T-helper 1 cell (primary cell): Measurements from ENCODE around the gene PRAMEF2.
"Not testable (repeated sequence)": the region's sequence is repeated elsewhere in the genome, so short reads cannot be mapped to it uniquely, and the experiment has no call there.

Source experiments
- DNase-seq, 5 donors: peaks; one replicate each; pipeline ENCODE4 v3.0.0-alpha.2; 2012 to 2020
- total RNA-seq, 4 donors: gene quantifications; one replicate each; lab custom pipeline; 2026; lab: John Stamatoyannopoulos, UW

Gene PRAMEF2
- total RNA-seq: 0 reads per million in 4 donors

GRCh38 chr1:12856786-12857185 lies at the start of gene PRAMEF2:
TSS of gene PRAMEF2 (plus strand) at chr1:12857086. CDS start at chr1:12859010, 1,924 bp downstream.
- not testable (repeated sequence) for DNase-seq

DNA sequence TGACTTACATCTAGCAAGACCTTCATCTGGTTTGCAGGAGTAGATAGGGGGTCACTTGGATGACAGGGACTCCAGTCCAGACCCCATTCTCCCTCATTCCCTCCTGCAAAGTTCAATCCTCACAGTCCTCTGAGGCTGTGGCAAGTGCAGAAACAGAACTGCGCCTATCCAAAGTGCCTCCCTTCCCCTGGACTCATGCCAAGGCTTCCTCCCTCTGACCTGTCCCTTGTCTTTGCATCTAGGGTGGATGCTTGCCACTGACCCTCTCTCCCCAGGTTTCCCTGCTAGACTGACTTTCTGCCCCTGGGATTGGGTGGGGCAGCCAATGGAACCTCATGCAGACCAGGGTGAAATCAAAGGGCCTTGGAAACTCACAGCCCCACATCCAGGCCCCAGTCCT lies 47.0 kb upstream of the PRAMEF2 start:
- DNase-seq: no peak

- DNase-seq: no peak
Measured at GRCh38 chr1:12810691-12811408, 46.0 kb upstream of the PRAMEF2 start.

DNA sequence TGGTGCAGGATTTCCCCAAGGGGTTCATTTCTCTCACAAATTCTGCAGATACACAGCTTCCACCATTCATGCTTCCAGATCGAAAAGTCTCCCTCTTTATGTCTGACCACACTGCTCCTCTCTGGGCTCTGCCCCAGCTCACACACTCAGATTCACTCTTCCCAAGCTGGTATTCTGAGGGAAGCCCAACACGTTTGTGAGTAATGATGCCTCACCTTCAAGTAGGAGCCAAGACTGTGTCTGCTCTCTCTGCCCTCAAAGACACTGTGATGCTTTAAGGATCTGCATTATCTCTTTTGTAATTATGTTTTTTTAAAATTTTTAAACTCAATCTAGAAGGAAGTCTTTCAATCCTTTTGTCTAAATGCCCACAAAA lies 45.5 kb upstream of the PRAMEF2 start:
- DNase-seq: no peak

DNA sequence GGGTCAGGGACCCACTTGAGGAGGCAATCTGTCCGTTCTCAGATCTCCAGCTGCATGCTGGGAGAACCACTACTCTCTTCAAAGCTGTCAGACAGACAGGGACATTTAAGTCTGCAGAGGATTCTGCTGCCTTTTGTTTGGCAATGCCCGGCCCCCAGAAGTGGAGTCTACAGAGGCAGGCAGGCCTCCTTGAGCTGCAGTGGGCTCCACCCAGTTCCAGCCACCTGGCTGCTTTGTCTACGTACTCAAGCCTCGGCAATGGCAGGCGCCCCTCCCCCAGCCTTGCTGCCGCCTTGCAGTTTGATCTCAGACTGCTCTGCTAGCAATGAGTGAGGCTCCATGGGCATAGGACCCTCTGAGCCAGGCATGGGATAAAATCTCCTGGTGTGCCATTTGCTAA lies 37.8 kb upstream of the PRAMEF2 start:
- not testable (repeated sequence) for DNase-seq

GRCh38 chr1:12831310-12831709 lies 25.6 kb upstream of the PRAMEF2 start, which contains the start of gene PRAMEF11:
TSS of gene PRAMEF11 (minus strand) at chr1:12831410. CDS start at chr1:12828789, 2,621 bp downstream.
- DNase-seq: not testable (repeated sequence)

DNA sequence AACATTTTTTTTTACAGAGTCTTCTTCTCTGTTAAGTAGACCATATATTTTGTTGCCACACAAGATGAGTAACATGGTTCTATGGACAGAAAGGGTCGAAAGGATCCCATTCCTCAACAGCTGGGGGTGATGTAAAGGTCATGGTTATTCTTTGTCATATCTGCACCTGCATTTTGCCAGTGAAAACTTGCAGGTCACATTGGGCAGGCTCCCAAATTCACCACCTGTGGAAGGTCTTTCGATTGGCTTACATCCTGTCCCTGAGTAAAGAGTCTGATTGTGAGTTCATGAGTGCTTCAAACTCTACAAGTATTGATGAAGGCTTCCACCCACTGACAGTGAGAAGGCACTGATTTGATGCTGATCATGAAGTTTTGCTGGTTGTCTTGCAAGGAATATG lies 23.6 kb upstream of the PRAMEF2 start:
- not testable (repeated sequence) for DNase-seq

DNA sequence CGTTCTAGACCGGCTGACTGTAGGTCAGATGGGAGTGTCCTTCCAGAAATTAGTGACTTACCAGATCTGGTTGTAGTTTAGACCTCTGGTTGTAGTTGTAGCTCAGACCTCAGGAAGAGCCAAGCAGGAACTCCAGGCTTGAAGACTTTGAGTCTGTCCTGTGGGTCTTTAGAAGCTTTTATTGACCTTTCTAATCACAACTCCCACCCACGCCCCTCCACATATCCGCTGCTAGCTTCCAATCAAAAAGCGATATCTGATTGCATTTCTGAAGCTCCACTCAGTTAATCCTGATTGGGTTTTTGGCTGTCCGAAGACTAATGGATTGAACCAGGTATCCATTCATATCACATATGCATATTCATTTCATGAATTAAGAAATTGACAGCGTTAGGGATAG lies 8.3 kb upstream of the PRAMEF2 start, which contains the start of gene HNRNPCL1:
HNRNPCL1 (minus strand) TSS at position 101 of the 400 bp plus-strand sequence. CDS start 431 bp downstream, outside the sequence.
- not testable (repeated sequence) for DNase-seq

GRCh38 chr1:12851779-12852178 lies 5.1 kb upstream of the PRAMEF2 start:
- no peak for DNase-seq

DNA sequence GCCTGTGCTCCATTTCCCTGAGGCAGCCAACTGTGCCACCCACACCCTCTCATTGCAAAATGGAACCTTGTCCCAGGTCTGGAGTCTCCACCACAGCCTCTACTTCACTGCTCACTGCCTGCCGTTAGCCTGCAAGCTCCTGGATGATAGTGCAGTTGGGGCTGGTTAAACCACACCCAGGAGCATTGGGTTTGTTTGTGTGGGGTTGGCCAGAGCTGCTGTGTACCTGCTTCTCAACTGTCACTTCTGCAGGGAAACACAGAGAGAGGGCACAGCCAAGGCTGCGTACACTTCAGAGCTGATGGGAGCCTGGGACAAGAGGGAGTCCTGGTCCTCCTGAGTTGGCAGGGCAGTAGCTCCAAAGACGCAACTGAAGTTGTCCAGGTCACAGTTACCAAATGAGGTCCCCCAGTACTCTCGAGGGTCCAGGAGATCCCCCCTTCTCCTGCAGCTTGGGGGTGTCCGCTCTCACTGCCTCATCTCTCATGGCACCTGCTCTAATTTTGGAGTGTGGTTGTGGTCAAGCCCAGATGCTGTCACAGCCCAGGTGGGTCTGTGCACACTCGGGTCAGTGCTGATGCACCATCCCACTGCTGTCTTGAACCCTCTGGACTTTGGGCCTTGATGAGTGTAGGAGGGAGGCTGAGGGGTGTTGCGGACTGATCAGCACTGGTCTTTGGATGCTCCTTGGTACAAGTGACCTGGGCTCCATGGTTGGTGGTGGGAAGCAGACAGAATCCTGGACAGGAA lies 6.4 kb downstream of the PRAMEF2 start:
- not testable (repeated sequence) for DNase-seq

DNA sequence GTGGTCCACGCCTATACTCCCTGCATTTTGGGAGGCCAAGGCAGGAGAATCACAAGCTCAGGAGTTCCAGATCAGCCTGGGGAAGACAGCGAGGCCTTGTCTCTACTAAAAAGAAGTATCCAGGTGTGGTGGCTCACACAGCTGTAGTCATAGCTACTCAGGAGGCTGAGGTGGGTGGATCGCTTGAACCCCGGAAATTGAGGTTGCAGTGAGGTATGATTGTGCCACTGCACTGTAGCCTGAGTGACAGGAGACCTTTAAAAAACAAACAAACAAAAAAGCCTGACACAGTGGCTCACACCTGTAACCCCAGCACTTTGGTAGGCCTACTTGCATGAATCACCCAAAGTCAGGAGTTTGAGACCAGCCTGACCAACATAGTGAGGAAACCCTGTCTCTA lies 21.6 kb downstream of the PRAMEF2 start:
- not testable (repeated sequence) for DNase-seq

DNA sequence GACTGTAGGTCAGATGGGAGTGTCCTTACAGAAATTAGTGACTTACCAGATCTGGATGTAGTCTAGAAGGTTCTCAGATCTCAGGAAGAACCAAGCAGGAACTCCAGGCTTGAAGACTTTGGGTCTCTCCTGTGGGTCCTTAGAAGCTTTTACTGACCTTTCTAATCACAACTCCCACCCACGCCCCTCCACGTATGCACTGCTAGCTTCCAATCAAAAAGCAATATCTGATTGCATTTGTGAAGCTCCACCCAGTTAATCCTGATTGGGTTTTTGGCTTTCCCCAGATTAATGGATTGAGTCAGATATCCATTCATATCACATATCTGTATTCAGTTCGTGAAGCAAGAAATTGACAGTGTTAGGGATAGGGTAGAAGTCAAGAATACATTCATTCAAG lies 29.2 kb downstream of the PRAMEF2 start, which contains the start of gene PRAMEF4:
PRAMEF4 (minus strand) TSS at position 101 of the 400 bp plus-strand sequence. CDS start 2,807 bp downstream, outside the sequence.
- DNase-seq: not testable (repeated sequence)

DNA sequence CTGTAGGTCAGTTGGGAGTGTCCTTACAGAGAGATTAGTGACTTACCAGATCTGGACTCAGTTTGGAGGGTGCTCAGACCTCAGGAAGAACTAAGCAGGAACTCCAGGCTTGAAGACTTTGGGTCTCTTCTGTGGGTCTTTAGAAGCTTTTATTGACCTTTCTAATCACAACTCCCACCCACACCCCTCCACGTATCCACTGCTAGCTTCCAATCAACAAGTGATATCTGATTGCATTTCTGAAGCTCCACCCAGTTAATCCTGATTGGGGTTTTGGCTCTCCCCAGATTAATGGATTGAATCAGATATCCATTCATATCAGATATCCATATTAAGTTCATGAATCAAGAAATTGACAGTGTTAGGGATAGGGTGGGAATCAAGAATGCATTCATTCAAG lies 41.3 kb downstream of the PRAMEF2 start, which contains the start of gene PRAMEF10:
PRAMEF10 (minus strand) TSS at position 101 of the 400 bp plus-strand sequence. CDS start 2,423 bp downstream, outside the sequence.
- not testable (repeated sequence) for DNase-seq

- not testable (repeated sequence) for DNase-seq
Measured at GRCh38 chr1:12899186-12899585, 42.3 kb downstream of the PRAMEF2 start.

DNA sequence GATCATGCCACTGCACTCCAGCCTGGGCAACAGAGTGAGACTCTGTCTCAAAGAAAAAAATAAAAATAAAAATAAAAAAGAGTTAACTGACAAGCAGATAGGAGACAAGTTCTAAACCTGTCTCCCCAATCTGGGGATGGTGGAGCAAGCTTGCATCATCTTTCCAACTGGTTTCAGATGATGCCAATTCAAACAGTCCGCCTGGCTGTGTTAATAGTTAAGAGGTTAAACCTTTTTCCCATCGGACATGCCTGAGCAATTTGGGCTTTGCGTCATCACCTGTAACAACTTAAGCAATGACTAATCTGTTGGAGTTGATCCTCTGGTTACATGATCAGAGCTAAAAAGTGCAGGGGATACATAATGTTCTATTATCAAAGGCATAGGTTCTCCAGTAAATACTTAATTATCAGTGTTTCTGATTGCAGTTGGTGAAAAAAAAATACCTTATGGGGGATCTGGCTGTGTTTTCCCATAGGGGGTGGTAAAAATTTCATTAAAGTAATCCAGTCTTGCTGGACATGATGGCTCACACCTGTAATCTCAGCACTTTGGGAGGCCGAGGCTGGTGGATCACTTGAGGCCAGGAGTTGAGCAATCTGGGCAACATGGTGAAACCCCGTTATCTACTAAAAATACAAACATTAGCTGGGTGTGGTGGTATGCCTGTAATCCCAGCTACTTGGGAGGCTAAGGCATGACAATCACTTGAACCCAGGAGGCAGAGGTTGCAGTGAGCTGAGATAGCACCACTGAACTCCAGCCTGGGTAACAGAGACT lies 47.1 kb downstream of the PRAMEF2 start:
- DNase-seq: not testable (repeated sequence)
